SU-DHL-6 (cell line): ENCODE data around the gene CHD6.

Source experiments
- EZH2phosphoT487 ChIP-seq: fragments of 200-600 bp; sonication (generic), shearing (Covaris generic); conservative IDR thresholded peaks from 2 replicates; pipeline ENCODE4 v1.6.1; 2018; ENCODE audit warnings: mild to moderate bottlenecking, antibody characterized with exemption, low read length, moderate library complexity, mixed read lengths
- TF ChIP-seq, protein P1 (sequence below): fragments of 200-600 bp; sonication (generic); IDR thresholded peaks from one replicate; pipeline ENCODE4 v1.5.1; 2017; ENCODE audit warnings: antibody characterized with exemption, mild to moderate bottlenecking, low read length, moderate library complexity; ENCODE audit not compliant: insufficient read depth, poor library complexity, severe bottlenecking

GRCh38 chr20:41394081-41394480, 224.1 kb downstream of the CHD6 start:
- TF ChIP-seq, protein P1, sequence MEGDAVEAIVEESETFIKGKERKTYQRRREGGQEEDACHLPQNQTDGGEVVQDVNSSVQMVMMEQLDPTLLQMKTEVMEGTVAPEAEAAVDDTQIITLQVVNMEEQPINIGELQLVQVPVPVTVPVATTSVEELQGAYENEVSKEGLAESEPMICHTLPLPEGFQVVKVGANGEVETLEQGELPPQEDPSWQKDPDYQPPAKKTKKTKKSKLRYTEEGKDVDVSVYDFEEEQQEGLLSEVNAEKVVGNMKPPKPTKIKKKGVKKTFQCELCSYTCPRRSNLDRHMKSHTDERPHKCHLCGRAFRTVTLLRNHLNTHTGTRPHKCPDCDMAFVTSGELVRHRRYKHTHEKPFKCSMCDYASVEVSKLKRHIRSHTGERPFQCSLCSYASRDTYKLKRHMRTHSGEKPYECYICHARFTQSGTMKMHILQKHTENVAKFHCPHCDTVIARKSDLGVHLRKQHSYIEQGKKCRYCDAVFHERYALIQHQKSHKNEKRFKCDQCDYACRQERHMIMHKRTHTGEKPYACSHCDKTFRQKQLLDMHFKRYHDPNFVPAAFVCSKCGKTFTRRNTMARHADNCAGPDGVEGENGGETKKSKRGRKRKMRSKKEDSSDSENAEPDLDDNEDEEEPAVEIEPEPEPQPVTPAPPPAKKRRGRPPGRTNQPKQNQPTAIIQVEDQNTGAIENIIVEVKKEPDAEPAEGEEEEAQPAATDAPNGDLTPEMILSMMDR = no peak
- TF ChIP-seq EZH2phosphoT487 = no peak
